Tibial nerve (tissue), 4 donors: Measurements from ENCODE around the gene ZCCHC7.
"Not testable (repeated sequence)": the region's sequence is repeated elsewhere in the genome, so short reads cannot be mapped to it uniquely, and the experiment has no call there.

Experiments used
- CTCF ChIP-seq, 5 experiments: fragments of 200-600 bp in 3 of 5; fragments of 450-650 bp in 2 of 5; sonication (generic) in 3 of 5; IDR thresholded peaks; one replicate each; pipeline ENCODE4 v1.5.1; 2016 to 2019; ENCODE audit warnings: antibody characterized with exemption in 5 of 5, mild to moderate bottlenecking in 3 of 5, moderate library complexity in 2 of 5
- EP300 ChIP-seq, 2 donors: sonication (generic); formaldehyde crosslinking; IDR thresholded peaks; one replicate each; pipeline ENCODE4 v1.6.1; 2017; ENCODE audit warnings: antibody characterized with exemption in 2 of 2, mild to moderate bottlenecking in 1 of 2

- TF ChIP-seq CTCF, EP300 (IDR thresholded peaks at IDR 0.05): not testable (repeated sequence)
These were observed 277.6 kb downstream of the ZCCHC7 start for GRCh38 chr9:37397948-37398347.
